Hepatocyte (in vitro differentiated cells): ENCODE data around the gene LRMDA.

Experiments used
- CTCF ChIP-seq: fragments of 200-600 bp; sonication (generic); IDR thresholded peaks from 2 replicates; pipeline ENCODE4 v1.5.1; 2016; ENCODE audit warnings: antibody characterized with exemption, mild to moderate bottlenecking; ENCODE audit not compliant: poor library complexity
- EZH2 ChIP-seq: fragments of 200-600 bp; sonication (generic); IDR thresholded peaks from 2 replicates; pipeline ENCODE4 v1.6.1; 2016; ENCODE audit warnings: antibody characterized with exemption, mild to moderate bottlenecking, borderline replicate concordance
- EZH2phosphoT487 ChIP-seq: fragments of 200-600 bp; sonication (generic); IDR thresholded peaks from one replicate; pipeline ENCODE4 v1.6.1; 2018; ENCODE audit warnings: antibody characterized with exemption, mild to moderate bottlenecking, low read depth, moderate library complexity; ENCODE audit not compliant: unreplicated experiment, severe bottlenecking

DNA sequence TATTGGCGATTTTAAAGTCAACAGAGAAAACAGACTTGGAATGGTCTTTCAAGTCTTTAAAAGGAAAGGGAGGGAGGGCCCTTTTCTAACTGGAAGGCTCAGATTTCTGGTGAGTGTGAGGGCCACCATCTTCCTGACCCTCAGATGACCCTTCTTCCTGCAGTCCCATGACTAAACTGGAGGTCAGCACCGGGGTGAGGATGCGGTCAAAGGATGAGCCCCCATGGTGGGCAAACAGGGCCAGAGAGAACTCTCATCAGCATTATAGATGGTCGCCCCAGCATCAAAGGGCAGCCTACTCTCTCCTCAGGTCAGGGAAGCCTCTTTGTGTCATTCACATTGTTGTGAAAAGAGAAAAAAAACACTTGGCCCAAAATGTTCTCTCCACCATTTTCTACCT lies 219.2 kb downstream of the LRMDA start:
- TF ChIP-seq CTCF (no peak), EZH2 (no peak), EZH2phosphoT487 (no peak)
